NCI-H2196 treated with DMSO at 0.1 percent for 48 hours (cell line): Measurements from ENCODE around the gene CIDEB.

Experiments used
- DNase-seq: peaks from one replicate; lab custom pipeline; 2025; ENCODE audit not compliant: unreplicated experiment; lab: John Stamatoyannopoulos, UW

CIDEB gene

DNA sequence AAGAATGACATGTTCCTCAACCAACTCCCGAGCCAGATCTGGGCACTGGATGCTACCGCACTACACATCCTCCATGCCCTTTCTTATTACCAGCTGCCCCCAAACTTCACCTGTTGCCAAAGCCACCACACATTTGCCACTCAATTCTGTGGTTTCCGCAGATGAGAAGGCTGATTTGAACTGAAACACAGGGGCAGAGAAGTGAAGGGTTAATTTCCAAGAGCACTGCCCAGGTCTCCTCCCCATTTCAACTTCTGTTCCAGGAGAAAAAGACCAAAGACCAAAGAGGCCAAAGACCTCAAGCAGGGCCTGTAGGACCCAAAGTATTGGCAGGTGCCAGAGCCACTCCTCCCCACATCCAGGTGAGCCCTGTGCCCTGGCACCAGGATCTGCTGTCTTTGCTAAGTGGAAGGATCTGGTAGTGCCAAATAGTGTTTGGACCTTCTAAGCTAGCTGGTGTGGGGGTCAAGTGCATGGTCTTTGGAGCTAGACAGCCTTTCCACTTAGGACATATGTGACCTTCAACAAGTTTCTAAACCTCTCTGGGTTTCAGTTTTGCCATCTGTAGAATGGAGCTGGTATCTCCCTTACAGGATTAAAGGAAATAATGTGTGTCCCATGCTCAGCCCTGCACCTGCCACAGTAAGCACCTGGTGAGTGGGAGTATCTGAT, 16.2 kb downstream of the CIDEB start:
- DNase-seq = no peak

DNA sequence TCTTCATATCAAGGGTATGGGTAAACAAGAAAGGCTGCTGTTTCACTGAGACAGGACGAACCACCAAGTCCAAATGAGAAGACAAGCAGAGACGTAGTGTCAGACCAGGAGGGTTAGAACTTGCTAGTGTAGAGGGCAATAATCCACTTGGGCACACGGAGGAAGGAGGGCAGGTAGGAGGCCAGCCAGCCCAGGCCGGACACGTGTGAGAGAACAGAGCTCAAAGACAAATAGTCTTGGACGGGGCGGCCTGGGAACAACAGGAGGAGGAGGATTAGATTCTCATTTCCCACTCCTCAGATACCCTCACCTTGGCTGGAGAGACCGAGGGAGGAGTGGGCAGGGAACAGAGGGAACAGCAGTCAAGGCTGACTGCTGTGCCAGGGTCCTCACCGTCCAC, 17.0 kb downstream of the CIDEB start:
- DNase-seq = no peak

DNA sequence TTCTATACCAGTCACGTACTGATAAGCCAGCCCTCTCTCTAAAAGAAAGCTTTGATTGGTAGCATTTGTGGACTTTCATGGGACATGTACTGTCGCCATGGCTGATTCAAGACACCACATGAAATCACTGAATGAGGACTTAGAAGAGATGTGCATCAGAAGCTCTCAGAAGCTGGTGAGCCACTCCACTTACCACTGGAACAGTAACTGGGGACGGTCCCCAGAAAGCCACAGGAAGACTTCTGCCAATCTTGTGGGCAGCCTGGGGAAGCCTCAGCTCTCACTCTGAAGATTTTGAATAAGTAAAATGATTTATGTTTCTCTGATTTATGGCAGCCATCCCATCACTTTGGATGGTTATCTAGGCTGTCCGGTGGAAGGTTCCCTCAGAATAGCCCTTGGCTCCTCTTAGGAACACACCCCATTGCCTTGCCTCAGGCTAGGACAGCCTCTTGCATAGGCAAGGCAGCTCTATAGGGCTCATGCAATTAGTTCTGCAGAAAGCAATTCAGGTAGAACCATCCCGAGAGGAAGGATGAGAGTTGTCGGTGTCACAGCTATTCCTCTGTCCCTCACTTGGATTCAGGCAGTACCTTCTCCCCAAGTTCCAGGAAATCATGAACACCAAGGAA, 18.0 kb downstream of the CIDEB start:
- no peak for DNase-seq

DNA sequence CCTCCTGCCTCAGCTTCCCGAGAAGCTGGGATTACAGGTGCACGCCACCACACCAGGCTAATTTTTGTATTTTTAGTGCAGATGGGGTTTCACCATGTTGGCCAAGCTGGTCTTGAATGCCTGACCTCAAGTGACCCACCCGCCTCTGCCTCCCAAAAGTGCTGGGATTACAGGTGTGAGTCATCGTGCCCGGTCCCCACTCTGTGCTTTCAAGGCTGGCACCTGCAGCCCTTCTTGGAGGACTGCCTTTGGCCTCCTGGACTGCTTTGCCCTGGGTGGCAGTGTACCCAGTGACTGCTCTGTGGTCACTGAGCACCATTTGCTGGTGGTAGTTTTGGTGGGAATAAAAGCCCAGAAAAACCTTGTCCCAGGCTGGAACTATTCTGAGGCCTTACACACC, 20.8 kb downstream of the CIDEB start:
- DNase-seq = no peak

DNA sequence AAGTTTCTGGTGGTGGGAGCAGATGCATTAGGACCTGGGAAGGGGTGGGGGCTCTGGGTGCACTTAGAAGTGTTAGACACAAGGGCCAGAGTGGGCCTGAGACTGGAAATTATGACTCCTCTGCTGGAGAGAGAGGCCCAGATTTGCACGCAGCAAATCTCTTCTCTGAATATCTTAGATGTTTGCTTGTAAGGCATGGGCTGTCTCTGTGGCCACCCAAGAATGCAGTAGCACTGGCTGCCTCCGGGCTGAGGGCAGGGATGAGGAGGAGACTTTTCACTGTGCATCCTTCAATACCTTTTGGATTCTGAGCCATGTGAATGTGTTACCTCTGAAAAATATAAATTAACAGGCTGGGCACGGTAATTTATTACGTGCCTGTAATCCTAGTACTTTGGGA, 22.4 kb downstream of the CIDEB start:
- DNase-seq = no peak

DNA sequence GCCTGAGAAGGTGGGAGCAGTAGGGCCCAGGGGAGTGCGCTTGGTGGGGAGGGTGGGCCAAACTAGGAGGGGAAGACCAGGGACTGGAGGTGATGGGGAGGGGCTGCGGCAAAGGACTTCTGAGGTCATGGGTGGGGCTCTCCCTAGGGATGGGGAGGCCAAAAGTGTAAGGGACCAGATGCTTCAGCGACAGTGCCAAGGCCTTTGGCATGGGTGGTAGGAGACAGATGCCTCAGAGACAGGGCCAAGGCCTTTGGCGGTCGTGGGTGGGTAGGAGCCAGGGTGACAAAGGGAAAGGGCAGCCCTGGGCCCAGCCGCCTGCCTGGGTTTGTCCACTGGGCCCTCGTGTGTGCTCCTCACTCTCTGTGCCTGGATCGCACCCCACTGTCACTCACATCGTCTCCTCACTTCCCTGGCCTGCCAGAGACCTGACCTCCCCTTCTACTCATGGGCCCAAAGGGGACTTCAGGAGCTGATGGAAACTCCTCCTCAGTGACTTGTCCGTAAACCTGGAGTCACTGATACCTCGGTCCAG, 23.2 kb downstream of the CIDEB start:
- no peak for DNase-seq

DNA sequence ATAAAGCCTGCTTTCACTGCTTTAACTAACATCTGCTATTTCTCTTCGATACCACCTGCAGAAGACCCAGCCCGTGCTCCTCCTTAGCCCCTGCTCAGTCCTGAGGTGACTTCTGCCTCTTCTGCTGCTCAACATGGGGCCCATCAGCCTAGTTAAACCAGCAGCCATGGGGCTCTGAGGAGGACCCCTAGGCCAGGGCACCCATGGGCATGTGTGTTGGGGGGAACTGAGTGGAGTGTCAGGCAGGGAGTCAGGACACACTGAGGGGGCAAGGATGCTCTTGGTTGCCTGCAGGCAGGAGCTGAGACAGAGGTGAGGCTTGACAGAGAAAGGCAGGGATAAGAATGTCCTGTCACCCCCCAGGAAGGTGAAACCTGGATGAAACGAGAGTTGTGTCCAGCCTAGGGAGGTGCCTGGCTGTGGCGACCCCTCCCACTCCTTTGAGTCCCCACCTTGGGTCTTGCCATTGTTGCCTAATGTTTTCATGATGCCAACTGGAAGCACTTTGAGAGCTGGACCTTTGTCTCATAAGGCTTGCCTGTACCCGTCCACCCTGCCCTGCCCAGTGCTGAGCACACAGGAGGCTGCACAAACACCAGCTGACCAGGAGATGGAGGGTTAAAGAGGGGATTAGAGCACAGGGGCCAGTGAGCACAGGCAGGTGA, 23.8 kb downstream of the CIDEB start:
- DNase-seq = no peak

DNA sequence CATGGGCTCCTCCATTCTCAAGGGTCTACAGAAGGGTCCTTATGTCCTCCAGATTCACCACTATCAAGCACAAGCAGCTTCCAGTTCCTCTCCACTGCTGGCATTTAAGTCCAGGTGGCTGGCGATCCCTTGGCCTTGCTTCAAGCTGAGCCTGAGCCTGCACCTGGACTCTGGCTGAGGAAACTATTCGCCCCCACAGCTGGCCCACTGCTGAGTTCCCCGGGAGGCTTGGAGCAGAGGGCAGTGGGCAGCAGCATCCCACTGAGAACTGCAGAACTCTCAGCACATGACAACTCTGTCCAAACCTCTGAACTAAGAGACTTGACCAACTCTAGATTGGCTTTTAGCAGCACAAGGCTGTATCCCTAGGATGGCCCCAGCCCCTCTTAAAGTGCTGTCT, 25.0 kb downstream of the CIDEB start:
- DNase-seq = no peak

DNA sequence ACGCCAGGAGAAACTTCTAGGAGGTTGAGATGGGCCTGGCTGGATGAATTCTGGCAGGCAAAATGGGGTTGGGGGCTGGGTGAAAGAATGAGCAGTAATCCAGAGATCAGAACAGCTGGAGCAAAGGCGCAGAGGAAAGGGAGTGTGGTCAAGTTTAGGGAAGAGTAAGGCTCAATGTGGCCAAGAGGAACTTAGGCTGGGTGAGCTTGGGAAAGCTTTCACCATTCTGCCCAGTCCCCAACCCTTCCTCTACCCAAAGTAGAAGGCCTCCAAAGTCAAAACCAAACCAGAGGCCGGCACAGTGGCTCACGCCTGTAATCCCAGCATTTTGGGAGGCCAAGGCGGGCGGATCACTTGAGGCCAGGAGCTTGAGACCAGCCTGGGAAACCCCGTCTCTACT, 26.1 kb downstream of the CIDEB start:
- no peak for DNase-seq

DNA sequence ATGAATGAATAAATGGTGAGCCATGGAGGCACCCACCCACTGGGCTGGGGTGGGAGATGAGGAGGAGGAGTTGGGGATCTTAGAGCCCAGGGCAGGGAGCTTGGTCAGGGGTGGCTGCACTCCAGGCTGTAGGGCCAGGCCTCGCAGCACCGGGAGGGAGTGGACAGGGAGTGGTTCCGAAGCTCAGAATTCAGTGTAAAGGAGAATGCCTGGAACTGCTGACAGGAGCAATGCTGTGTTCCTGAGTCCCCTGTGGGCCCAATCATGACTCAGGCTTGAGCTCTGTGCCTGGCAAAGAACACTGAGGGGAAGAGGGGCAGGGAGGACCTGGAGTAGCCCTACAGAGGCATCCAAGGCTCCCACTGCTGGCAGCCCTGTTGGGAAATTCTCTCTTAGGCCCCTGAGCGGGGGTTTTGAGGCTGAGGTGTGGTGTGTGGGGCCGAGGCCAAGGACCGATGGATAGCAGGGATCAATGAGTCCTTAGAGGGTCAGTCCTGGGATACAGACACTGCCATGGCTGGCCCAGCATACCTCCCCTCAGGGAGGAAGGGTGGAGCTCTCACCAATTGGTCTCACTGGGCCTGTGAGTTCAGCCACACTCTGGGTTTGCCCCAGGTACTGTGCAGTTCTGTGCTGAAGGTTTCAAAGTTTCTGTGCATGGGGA, 26.8 kb downstream of the CIDEB start:
- no peak for DNase-seq

DNA sequence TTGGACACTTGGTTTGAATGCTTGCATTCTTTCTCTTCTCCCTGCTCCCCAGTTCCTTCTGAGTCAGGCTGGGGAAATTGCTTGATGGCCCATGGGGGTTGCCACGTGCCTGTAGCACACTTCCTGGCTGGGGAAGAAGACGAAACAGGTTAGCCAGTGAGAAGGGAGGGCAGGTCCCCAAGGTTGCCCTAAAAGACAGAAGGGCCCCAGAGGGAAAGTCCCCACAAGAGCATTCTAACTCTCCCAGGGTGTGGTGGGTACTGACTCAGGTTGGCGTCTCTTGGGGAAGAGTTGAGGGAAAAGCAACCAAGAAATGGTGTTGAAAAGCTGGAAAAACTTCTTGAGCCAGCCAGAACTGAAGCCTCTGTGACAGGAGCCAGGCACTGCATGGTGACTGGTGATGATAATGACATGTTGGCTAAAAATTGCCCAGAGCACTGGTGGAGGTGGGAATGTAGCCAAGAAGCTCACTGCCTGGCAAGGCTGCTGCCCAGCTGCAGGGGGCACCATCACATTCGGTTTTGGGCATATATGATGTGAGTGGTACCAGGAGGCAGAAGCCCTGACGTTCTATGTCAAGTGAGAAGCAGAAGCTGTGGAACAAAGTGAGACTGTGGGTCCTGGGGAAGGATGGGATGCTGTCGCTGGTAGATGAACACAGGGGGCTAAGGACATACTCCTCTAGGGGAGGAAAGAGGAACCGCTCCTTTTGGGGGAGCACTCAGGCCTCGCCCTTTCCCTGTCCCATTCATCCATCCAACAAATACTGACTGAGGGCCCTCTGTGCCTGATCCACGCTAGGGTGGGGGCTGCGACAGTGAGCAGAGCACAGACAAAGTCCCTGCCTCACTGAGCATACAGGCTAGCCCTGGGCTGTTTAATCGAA, 28.2 kb downstream of the CIDEB start:
- no peak for DNase-seq

DNA sequence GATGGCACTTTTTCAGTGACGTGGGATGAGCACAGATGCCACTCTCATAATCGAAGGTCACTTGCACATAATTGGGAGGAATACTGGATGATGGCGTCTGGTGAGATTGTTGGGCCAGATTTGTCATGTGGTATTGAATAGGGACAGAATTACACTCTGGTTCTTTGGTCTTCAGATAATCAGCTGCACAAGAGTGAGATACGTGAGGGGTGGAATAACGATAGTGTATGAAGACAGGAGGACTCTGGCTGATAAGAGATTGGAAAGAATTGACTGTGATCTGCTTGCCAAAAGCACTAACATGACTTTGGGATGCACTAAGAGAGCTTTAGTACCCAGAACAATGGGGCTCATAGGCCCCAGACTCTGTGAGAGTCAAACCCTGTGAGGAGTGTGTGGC, 29.4 kb downstream of the CIDEB start:
- DNase-seq = no peak

DNA sequence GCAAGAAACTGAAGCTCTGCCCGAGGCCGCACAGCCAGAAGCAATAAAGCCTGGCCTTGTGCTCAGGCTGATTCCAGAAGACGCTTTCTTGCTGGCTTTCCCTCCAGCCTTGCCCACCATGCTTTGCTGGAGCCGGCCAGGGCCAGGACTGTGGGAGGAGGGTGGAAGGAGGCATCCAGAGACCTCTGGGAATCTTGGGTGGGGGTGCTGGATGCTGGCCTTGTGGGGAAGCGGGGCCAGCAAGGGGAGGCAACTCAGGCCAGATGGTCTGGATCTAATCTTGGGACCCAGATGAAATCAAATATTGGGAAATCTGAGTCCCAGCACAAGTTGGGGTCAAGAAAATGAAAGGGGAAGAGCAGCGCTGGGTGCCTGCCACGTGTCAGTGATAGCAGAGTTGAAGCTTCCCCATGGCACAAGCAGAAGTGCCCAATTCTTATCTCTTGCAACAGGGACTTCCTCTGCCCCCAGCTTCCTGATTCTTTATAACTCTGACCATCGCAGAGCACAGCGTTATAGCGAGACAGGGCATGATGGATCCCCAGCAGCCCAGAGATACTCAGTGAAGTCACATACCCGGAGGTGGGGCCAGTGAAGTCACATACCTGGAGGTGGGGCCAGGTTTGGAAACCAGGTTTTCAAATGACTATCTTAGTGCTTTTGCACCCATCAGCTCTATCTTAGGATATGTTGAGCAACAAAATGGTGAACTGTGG, 30.0 kb downstream of the CIDEB start:
- DNase-seq = no peak

DNA sequence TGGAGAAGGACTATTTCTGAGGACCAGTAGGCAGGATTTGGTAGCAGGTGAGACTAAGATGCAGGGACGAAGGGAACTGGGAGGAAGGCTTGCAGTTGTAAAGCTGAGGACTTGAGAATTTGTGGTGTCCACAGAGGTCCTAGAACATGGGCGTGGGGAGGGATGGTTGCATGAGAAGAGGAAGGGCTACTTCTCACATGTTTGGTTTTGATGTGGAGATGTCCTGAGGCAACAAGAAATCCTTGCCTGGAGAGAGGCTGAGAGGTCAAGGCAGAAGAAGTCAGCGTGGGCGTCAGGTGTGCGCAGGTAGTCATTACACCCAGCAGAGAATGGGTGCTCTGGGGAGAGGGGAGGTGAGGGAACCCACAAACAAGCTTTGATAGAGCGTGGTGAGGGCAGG, 30.7 kb downstream of the CIDEB start:
- no peak for DNase-seq

DNA sequence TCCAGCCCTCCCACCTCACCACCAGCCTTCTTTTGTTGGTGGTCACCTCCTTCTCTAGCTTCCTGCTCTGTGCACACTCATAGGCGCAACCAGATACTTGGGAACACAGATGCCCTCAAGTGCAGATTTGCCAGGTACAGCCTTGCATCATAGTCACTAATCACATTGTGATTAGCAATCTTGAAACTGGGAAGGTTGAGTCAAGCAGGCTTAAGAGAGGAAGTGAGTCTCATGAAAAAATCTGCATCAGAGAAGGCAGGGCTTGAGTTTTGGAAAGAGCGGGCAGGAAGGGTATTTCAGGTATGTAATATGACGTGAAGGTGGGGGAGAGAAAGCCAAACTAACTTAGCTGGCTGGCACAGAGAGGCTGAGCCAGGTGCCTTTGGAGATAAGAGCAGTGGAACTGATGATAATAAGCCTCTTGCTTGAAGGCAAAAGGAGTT, 33.7 kb downstream of the CIDEB start:
- DNase-seq = no peak

DNA sequence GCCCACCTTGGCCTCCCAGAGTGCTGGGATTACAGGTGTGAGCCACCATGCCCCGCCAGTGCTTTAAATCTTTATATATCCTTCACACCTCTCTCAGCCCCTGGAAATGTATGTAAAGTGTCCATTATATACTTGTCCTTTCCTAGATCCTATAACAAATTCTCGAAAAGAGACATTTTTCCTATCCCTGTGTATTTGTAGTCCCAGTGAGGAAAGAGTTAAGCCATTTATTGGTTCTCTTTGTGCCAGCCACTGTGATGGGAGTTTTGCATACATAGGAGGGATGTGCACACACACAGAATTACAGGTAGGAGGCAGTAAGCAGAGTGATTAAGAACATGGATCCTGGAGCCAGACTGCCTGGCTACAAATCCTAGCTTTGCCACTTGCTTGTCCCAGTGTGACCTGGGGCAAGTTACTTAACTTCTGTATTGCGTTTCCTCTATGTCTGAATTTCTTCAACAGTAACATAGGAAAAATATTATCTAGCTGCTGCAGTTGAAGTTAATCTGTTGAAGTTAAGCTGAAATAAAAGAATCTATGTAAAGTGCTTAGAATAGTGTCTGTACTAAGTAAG, 34.3 kb downstream of the CIDEB start:
- no peak for DNase-seq

DNA sequence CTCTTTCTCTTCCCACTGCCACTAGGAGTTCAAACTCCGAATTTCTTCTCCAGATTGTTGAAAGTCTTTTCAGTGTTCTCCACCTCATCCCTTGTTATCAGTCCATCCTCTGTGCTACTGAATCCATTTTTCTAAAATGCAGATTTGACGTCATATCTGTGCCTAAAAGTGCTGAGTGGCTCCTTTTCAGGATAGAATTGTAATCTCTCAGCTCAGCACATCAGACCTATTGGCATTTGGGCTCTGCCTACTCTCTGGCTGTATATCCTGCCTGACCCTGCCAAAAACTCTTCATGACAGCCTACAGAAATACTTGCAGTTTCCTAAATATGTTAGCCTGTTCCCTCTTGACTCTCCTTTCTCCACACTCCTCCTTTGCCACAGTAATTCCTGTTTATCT, 35.3 kb downstream of the CIDEB start:
- DNase-seq = no peak

DNA sequence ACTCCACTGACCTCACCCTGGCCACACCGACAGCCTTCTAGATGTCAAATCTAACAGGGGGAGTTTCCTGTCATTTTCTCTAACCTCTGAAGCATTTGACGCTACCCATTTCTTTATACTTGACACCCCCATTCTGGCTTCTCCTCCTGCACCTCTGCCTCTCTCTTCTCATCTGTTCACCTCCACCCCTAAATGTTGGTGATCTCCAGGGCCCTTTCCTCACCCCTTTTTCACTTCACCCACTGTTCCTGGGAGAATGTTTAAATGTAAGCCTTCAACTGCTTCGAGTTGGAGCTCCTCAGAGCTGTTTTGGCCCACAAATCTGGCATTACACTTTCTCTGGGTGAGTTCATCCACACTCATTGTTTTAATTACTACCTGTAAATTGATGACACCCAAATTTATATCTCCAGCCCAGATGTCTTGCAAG, 35.9 kb downstream of the CIDEB start:
- DNase-seq = no peak

DNA sequence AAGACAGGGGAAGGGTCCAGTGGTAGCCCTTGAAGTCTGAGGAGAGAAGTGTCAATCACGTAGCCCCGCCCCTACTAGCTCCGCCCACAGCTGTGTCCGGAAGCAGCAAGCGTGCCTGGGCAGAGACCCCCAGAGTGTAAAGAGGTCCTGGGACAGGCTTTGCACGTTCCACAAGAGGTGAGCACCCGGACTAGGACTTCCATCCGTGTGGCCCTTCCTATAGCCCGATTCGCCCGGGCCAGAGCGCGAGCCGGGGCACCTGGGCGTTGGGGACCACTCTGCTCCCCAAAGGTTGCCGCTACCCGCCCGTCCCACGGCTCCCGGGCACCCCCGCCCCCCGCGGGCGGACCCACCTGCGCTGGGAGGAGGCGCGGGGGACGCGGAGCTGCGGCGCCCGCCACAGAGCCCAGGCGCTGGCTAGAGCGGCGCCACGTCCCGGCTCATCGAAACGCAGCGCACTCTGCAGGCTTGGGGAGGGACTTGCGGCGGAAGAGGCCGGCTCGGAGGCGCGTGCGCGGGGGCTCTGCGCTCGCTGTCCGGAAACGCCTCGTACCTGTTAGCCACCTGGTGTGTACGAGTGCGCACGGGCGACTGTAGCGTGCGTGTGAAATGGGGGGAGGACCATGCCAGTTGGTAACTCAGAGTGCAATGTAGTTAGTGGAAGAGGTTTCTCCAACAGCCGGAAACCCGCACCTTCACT, 36.5 kb downstream of the CIDEB start, which contains the start of gene RABGGTA:
Gene RABGGTA (minus strand): TSS at position 464 of the 700 bp plus-strand sequence. CDS start 482 bp downstream, outside the sequence.
- DNase-seq = peak; percentile 87
